Gastroesophageal sphincter (tissue), 3 donors: ENCODE measurements around the gene ASPRV1.

Source experiments
- EP300 ChIP-seq: sonication (generic); formaldehyde crosslinking; IDR thresholded peaks from one replicate; pipeline ENCODE4 v1.6.1; 2017; ENCODE audit warnings: antibody characterized with exemption, mild to moderate bottlenecking
- POLR2A ChIP-seq, 2 donors: fragments of 450-650 bp; IDR thresholded peaks; one replicate each; pipeline ENCODE4 v1.6.1; 2017; ENCODE audit warnings: antibody characterized with exemption in 2 of 2, mild to moderate bottlenecking in 2 of 2, moderate library complexity in 1 of 2
- POLR2AphosphoS5 ChIP-seq: sonication (generic); formaldehyde crosslinking; IDR thresholded peaks from one replicate; pipeline ENCODE4 v1.6.1; 2017; ENCODE audit warnings: antibody characterized with exemption
- TF ChIP-seq, protein P1 (sequence below), 4 experiments: fragments of 200-600 bp in 2 of 4; fragments of 450-650 bp in 2 of 4; sonication (generic) in 1 of 4; IDR thresholded peaks; one replicate each; pipeline ENCODE4 v1.5.1; 2017 to 2019; ENCODE audit warnings: antibody characterized with exemption in 4 of 4, mild to moderate bottlenecking in 2 of 4, moderate library complexity in 2 of 4

DNA sequence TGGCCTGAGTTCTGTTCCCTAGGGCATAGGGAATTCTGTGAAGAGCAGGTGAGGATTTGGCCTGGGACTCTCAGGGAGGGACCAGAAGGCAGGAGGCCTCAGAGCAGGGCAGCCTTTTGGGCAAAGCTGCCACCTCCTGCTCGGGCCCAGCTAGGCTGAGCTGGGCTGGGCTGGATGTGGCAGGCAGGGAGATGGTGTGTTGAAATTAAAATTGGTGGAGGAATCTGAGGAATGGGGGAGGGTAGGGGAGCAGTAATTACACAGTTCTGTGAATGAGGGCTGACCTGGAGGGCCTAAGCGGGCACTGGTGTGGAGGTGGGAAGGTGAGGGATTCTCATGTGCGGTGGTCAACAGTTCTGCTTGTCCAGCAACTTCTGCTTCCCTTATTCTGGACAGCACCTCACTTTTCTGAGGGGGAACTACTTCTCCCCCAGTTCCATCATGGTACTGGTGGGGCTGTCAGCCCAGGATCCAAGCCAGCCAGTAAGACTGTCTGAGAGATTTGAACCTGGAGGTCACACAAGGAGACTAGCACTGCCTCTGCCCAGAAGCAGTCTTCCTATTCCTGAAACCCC lies 22.0 kb upstream of the ASPRV1 start:
- TF ChIP-seq, protein P1, sequence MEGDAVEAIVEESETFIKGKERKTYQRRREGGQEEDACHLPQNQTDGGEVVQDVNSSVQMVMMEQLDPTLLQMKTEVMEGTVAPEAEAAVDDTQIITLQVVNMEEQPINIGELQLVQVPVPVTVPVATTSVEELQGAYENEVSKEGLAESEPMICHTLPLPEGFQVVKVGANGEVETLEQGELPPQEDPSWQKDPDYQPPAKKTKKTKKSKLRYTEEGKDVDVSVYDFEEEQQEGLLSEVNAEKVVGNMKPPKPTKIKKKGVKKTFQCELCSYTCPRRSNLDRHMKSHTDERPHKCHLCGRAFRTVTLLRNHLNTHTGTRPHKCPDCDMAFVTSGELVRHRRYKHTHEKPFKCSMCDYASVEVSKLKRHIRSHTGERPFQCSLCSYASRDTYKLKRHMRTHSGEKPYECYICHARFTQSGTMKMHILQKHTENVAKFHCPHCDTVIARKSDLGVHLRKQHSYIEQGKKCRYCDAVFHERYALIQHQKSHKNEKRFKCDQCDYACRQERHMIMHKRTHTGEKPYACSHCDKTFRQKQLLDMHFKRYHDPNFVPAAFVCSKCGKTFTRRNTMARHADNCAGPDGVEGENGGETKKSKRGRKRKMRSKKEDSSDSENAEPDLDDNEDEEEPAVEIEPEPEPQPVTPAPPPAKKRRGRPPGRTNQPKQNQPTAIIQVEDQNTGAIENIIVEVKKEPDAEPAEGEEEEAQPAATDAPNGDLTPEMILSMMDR (IDR thresholded peaks at IDR 0.05) = no peak
- TF ChIP-seq POLR2A (IDR thresholded peaks at IDR 0.05) (no peak), EP300 (no peak), POLR2AphosphoS5 (no peak)
